Stimulated activated memory B cell treated with anti-CD40 and anti-IgM and Interleukin-4, amounts not matched to agents 10 μg/mL and 1 μg/mL and 100 μg/mL, for 72 hours (primary cell): Measurements from ENCODE around the gene DICER1.
A peak's percentile ranks its signal among the peaks of the same experiment; 100 is the strongest.
"Not testable (repeated sequence)": the region's sequence is repeated elsewhere in the genome, so short reads cannot be mapped to it uniquely, and the experiment has no call there.

Source experiments
- ATAC-seq: fragments of 150-1000 bp; cut with Tn5 transposase; 2 replicates; pipeline ENCODE4 v1.10.0; 2021
- H3K27ac Mint-ChIP-seq: one replicate; pipeline ENCODE4 v1.8.0; 2022; ENCODE audit warnings: mild to moderate bottlenecking, mixed read lengths
- H3K27me3 Mint-ChIP-seq: one replicate; pipeline ENCODE4 v1.8.0; 2022; ENCODE audit warnings: mixed read lengths
- H3K36me3 Mint-ChIP-seq: one replicate; pipeline ENCODE4 v1.8.0; 2022; ENCODE audit warnings: mixed read lengths
- H3K4me1 Mint-ChIP-seq: one replicate; pipeline ENCODE4 v1.8.0; 2022; ENCODE audit warnings: mixed read lengths
- H3K4me3 Mint-ChIP-seq: one replicate; pipeline ENCODE4 v1.8.0; 2022; ENCODE audit warnings: mild to moderate bottlenecking, moderate library complexity, mixed read lengths
- H3K9me3 Mint-ChIP-seq: one replicate; pipeline ENCODE4 v1.8.0; 2022; ENCODE audit warnings: mixed read lengths

DICER1 gene

DNA sequence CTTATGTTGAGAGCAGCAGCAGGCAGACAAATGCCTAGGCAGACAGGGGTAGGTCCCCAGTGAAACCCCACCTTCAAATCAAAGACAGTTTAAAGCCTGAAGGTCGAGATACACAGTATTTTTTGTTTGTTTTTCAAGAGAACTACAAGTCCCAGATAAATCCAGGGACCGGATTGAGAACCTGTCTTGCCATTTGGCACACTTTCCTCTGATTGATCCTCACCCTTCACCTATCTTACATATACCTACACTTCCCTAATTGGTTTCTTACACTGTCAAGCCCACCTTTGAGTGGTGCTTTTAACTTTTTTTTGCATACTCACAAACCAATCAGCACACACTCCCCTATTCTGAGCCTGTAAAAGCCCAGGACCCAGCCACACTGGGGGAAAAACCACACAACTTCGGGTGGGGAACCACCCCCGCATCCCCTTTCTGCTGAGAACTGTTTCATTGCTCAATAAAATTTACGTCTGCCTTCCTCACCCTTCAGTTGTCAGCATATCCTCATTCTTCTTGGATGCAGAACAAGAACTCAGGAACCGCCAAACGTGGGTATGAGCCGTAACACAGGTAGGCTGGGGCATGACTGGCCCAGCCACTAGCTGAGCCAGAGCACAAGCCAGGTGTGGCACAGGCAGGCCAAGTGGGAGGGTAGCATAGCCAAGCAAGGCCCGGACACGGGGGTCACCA is 11.1 kb downstream of the DICER1 start:
- Mint-ChIP-seq H3K4me3 (no peak overlapping the region), H3K27me3 (no peaks in the 10 kb centered on the region), H3K4me1 (peaks cover 82% of the 10 kb centered on the region), H3K27ac (peak overlapping the region; percentile 65), H3K9me3 (peaks cover 11% of the 10 kb centered on the region), H3K36me3 (peaks cover 22% of the 10 kb centered on the region)
- no peak for ATAC-seq

DNA sequence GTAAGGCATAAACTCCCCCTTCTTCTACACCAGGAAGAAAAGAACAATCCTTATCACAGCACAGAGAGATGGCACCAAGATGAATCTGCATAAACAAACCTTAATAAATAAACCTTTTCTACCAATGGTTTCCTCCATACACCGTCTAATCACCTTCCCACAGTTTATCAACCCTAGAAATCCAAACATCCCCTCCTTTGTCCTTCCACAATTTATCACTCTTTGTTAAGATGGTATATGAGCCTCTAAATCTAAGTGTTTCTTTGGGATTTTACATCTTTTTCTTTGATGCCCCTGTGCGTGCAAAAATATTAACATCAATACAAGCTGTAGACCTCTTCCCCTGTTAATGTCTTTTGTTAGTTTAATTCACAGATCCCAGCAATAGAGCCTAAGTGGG is 12.5 kb downstream of the DICER1 start:
- Mint-ChIP-seq H3K27ac (no peak overlapping the region), H3K4me3 (no peak overlapping the region), H3K36me3 (peaks cover 22% of the 10 kb centered on the region), H3K9me3 (peaks cover 11% of the 10 kb centered on the region), H3K27me3 (no peaks in the 10 kb centered on the region), H3K4me1 (peaks cover 79% of the 10 kb centered on the region)
- ATAC-seq, result no peak

DNA sequence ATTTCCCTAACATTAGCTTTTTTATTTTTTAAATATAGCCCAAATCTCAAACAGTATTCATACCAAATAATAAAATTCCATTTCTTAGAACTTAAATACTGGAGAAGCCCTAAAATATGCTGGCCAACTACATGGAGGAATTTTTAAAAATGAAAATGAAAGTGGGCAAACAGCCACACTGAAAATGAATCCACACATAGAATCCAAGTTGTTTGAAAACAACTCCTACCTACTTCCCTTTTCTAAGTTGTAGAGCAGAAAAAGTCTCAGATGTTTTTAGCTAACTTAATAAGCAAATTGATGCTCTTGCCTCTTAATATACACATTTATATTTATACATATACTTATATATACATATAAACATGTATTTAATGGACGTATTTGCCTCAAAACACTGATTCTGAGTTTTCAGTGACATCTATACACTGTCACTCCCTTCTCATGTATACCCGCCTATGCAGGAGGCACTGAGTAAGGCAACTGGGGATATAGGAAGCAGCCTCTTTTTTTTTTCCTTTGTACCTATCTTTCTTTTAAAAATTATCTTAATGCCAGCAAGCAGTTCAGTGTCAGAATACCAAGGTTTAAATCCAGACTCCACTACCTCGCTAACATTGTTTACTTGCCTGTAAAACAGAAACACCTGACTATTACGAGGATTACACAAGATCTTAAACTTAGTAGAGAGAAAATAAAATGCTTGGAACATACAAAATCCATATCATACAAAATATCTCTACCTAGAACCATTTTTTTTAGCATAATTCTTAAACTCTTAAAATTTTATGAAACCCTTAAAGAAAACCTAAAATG is 13.3 kb downstream of the DICER1 start:
- Mint-ChIP-seq H3K27ac (peak overlapping the region; percentile 53), H3K4me1 (peaks cover 79% of the 10 kb centered on the region), H3K4me3 (no peak overlapping the region), H3K27me3 (no peaks in the 10 kb centered on the region), H3K36me3 (peaks cover 22% of the 10 kb centered on the region), H3K9me3 (peaks cover 11% of the 10 kb centered on the region)
- no peak for ATAC-seq

DNA sequence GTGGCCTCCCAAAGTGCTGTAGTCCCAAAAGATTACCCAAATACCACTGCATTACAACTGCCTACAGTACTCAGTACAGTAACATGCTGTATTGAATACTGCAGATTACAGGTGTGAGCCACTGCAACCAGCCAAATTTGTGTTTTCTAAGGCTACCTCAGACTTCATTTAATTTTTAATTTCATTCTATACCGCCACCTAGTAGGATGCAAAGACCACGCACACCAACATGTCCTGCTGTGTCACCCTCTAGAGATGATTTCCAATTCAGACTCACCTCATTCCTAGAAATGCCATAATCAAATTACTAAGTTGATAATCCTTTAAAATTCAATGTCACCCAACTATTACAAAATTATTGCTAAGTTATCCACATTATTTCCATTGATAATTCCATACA is 15.1 kb downstream of the DICER1 start:
- H3K9me3 Mint-ChIP-seq, result peaks cover 11% of the 10 kb centered on the region

DNA sequence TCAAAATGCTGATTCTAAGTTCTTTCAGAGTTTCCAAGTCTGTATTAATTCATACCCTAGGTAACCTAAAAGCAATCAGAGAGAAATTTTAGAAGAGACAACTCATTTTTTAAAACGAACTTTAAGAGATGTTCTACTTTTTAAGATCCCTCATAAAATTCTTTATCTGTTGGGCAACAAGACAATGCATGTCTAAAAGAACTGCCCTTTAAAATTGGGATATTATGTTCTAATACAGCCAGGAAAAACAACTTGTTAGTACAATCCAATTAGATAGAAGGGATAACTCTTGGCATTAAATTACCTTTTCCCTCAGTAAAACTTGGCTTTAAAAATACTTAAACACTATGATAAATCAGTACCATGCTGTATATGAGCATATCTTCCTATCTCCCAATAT is 15.6 kb downstream of the DICER1 start:
- Mint-ChIP-seq H3K4me3 (no peak overlapping the region), H3K9me3 (peaks cover 15% of the 10 kb centered on the region), H3K4me1 (peaks cover 67% of the 10 kb centered on the region), H3K27me3 (no peaks in the 10 kb centered on the region), H3K36me3 (peaks cover 32% of the 10 kb centered on the region), H3K27ac (no peak overlapping the region)
- no peak for ATAC-seq

More for the DNA sequence above, 15.1 kb downstream of the DICER1 start:
- H3K27me3 Mint-ChIP-seq, result no peaks in the 10 kb centered on the region
- H3K4me3 Mint-ChIP-seq, result no peak overlapping the region
- ATAC-seq, result no peak
- H3K4me1 Mint-ChIP-seq, result peaks cover 67% of the 10 kb centered on the region
- H3K36me3 Mint-ChIP-seq, result peaks cover 30% of the 10 kb centered on the region
- no peak overlapping the region for H3K27ac Mint-ChIP-seq

DNA sequence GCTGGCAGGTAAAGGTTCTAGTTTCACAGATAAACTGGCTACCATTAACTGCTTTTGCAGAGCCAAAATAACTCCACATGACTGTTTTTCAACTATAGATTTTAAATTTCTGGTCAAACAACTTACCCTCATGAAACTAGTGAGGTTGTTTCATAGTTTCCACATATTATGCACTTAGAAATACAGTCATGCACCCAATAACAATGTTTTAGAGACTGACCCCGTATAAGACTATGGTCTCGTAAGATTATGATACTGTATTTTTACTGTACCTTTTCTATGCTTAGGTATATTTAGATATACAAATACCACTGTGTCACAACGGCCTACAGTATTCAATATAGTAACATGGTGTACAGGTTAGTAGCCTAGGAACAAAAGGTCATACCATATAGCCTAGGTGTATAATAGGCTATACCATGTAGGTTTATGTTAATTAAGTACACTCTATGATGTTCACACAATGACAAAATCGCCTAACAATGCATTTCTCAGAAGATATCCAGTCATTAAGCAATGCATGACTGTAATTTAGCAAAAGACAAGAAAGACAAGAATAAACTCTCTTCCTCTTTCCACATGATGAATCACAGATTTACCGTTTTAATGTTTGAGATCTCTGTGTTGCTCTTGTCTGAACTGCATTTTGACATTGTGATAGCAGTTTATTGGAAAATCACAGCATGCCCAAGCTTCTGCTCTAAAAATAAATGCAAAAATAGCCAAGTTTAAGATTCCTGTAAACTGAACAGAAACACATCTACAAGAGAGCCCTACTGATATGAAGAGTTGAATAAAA is 17.1 kb downstream of the DICER1 start:
- Mint-ChIP-seq H3K4me1 (peaks cover 65% of the 10 kb centered on the region), H3K9me3 (peaks cover 10% of the 10 kb centered on the region), H3K36me3 (peaks cover 23% of the 10 kb centered on the region), H3K27me3 (no peaks in the 10 kb centered on the region), H3K4me3 (no peak overlapping the region), H3K27ac (peak overlapping the region; percentile 29)
- no peak for ATAC-seq

DNA sequence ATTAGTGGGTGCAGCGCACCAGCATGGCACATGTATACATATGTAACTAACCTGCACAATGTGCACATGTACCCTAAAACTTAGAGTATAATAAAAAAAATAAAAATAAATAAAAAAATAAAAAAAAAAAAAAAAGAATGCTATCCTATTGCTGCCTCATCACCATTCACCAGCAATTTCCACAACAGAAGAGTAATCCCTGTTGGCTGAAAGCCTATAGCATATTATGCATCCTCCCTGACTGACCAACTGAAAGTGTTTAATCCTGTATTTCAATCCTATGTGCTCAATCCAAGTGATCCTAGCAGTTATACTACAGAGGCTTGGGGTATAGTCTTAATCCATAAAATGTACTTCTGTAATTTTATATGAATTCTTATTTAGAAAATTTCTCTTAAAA is 18.5 kb downstream of the DICER1 start:
- Mint-ChIP-seq H3K36me3 (peaks cover 15% of the 10 kb centered on the region), H3K4me3 (no peak overlapping the region)

DNA sequence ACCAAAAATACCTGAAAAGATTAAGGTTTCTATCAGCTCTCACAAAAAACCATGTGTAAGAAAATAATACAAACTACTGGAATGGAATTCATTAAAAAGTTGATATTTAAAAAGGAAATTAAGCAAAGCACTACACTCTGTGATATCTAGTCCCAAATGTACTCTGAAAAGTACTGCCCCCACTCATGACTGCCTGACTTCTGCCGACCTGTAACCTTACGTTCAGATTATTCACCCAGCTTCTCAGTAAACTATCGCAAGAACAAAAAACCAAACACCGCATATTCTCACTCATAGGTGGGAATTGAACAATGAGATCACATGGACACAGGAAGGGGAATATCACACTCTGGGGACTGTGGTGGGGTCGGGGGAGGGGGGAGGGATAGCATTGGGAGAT is 18.9 kb downstream of the DICER1 start:
- H3K27me3 Mint-ChIP-seq, H3K27ac Mint-ChIP-seq, H3K4me3 Mint-ChIP-seq, ATAC-seq, H3K9me3 Mint-ChIP-seq: not testable (repeated sequence)
- Mint-ChIP-seq H3K4me1 (peaks cover 55% of the 10 kb centered on the region), H3K36me3 (peaks cover 16% of the 10 kb centered on the region)

More for the DNA sequence above, 18.5 kb downstream of the DICER1 start:
- Mint-ChIP-seq H3K27me3 (no peaks in the 10 kb centered on the region), H3K9me3 (peaks cover 4% of the 10 kb centered on the region), H3K4me1 (peaks cover 59% of the 10 kb centered on the region), H3K27ac (no peak overlapping the region)
- ATAC-seq, result no peak

DNA sequence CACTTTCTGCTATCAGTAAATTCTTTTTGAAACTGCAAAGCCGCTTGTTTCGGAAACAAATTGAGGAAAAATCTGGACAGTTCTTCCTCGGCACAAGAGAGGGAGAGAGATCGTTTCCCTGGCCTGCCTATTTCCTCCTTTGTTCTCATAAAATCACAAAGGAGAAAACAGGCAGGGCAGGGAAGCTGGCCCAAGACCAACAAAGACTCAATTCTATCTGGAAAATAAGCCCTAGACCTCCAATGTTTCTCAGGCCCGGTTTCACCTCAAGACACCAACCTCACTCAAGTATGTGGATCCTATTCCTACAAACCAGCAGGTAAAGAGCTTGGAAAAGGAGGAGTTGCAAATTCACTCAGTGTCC is 19.5 kb downstream of the DICER1 start:
- Mint-ChIP-seq H3K9me3 (peaks cover 4% of the 10 kb centered on the region), H3K4me1 (peaks cover 48% of the 10 kb centered on the region), H3K27ac (peak overlapping the region; percentile 46), H3K4me3 (no peak overlapping the region), H3K27me3 (no peaks in the 10 kb centered on the region), H3K36me3 (peaks cover 23% of the 10 kb centered on the region)
- no peak for ATAC-seq

DNA sequence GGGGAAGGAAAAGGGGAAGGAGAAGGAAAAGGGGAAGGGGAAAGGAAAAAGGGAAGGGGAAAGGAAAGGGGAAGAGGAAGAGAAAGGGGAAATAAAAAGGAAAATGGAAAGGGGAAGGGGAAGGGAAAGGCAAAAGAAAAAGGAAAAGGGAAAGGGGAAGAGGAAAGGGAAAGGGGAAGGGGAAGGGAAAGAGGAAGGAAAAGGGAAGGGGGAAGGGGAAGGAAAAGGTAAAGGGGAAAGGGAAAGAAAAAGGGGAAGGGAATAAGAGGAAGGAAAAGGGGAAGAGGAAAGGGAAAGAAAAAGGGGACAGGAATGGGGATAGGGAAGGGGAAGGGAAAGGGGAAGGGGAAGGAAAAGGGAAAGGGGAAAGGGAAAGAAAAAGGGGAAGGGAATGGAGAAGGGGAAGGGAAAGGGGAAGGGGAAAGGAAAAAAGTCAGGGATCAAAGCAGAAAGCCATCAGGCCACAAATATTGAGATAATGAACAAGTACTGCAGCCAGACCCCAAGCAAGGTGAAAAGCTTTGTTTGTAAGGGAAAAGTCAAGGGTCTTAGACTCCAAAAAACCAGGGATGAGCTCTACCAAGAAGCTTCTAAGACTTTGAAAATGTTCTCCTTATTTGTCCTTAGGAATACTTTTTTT is 20.0 kb downstream of the DICER1 start:
- H3K36me3 Mint-ChIP-seq, result peaks cover 28% of the 10 kb centered on the region
- no peak for ATAC-seq
- peaks cover 43% of the 10 kb centered on the region for H3K4me1 Mint-ChIP-seq
- no peak overlapping the region for H3K4me3 Mint-ChIP-seq
- H3K27ac Mint-ChIP-seq, result peak overlapping the region; percentile 46
- no peaks in the 10 kb centered on the region for H3K27me3 Mint-ChIP-seq
- peaks cover 4% of the 10 kb centered on the region for H3K9me3 Mint-ChIP-seq

DNA sequence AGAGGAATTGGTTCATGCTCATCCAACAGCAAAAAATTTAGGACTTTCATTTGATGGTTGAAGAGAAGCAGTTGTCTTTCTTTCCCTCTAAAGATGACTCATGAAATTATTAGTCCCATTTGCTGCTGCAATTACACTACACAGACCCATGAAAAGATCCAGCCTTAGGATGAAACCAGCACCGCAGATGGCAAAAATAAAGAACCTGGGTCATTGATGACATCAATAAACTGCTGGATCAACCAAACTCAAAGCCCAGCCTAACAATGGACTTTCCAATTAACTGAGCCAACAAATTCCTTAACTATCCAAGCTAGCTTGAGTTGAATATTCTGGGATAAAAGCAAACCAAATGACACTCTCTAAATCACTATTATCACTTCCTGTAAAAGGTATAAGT is 20.7 kb downstream of the DICER1 start:
- Mint-ChIP-seq H3K27me3 (no peaks in the 10 kb centered on the region), H3K36me3 (peaks cover 34% of the 10 kb centered on the region), H3K27ac (peak overlapping the region; percentile 46), H3K4me3 (no peak overlapping the region), H3K4me1 (peaks cover 37% of the 10 kb centered on the region), H3K9me3 (peaks cover 4% of the 10 kb centered on the region)
- ATAC-seq, result no peak

DNA sequence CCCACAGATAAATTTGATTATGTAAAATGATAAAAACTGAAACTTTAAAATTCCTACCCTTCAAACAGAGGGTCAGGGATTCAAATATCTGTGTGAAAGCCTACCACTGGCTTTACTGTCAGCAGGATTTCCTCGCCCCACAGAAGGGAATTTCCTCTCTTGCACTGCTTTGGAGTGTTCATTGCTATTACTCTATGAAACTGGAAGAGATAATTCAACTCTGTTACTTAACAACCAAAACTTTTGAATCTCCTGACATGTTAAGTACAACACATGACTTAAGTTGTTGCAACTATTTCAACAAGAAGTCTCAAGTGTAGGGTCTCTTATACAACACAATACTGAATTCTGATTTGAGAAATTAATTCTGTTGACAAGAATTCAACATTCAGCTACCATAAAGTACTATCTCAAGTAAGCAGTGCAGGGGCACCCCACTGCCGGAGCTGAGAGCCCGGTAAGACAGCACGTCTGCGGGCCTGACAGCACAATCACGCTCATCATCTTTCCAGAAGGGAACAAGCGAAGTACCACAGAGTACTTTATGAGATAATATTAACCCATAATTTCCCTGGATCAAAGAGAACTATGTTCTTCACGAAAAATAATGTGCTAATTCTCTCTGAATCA is 22.9 kb downstream of the DICER1 start:
- Mint-ChIP-seq H3K27me3 (no peaks in the 10 kb centered on the region), H3K9me3 (peaks cover 4% of the 10 kb centered on the region), H3K36me3 (peaks cover 46% of the 10 kb centered on the region), H3K27ac (no peak overlapping the region), H3K4me1 (peaks cover 22% of the 10 kb centered on the region), H3K4me3 (no peak overlapping the region)
- no peak for ATAC-seq

DNA sequence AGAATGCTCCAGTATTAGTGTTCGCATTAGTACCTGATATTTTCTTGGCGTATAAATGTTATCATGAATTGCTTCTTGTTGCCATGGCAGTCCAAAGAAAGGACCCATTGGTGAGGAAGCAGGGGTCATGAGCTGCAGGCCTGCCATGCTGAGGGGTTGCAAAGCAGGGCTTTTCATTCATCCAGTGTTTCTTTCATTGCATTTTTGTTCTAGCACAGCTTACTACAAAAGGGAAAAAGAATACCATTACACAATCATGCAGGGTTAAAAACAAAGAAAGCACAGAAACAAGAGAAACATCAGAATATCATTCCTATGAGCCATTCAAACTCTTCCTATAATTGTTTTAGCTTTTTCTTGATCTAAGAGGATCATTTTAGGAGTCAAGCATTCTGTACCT is 24.0 kb downstream of the DICER1 start:
- H3K9me3 Mint-ChIP-seq, result peaks cover 4% of the 10 kb centered on the region

DNA sequence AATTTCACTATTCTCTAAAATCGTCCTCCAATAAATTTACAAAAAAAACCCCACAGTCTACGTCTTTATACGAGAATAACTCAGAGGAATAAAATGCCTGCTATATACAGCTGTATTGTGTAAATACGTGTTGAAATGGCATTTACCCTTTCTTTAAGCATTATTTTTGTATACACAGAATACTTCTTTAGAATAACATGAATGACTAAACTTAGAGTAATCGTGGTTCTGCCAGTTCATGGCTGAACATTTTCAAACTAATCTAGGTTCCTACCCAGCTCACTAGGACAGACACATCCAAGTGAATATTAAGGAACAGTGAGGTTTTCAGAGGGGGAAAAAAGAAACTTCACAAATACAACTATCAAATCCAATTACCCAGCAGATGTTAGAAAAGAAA is 24.6 kb downstream of the DICER1 start:
- peaks cover 4% of the 10 kb centered on the region for H3K9me3 Mint-ChIP-seq
- H3K27ac Mint-ChIP-seq, result peak overlapping the region; percentile 21
- ATAC-seq, result no peak
- H3K36me3 Mint-ChIP-seq, result peaks cover 49% of the 10 kb centered on the region
- H3K27me3 Mint-ChIP-seq, result no peaks in the 10 kb centered on the region
- H3K4me3 Mint-ChIP-seq, result no peak overlapping the region
- peaks cover 22% of the 10 kb centered on the region for H3K4me1 Mint-ChIP-seq

More for the DNA sequence above, 24.0 kb downstream of the DICER1 start:
- no peak overlapping the region for H3K4me3 Mint-ChIP-seq
- H3K4me1 Mint-ChIP-seq, result peaks cover 20% of the 10 kb centered on the region
- peak overlapping the region; percentile 21 for H3K27ac Mint-ChIP-seq
- no peak for ATAC-seq
- peaks cover 46% of the 10 kb centered on the region for H3K36me3 Mint-ChIP-seq
- H3K27me3 Mint-ChIP-seq, result no peaks in the 10 kb centered on the region
